ENCODE results near the gene DTX4. TPM values are rescaled to one million over a fixed set of nuclear protein-coding genes. Genes with fewer than 3 reads are reported as not detected.

Gene DTX4
- total RNA-seq, 1 experiment from 2014 or later = 26.3 TPM

- H3K9me3 ChIP-seq (replicated peaks) = no peaks in the 10 kb centered on the region
- no peak overlapping the region for H3K4me3 ChIP-seq
- 0 out of 2 replicates have a peak, but pooled peaks cover 3% of the 10 kb centered on the region for H3K36me3 ChIP-seq
- no peak for DNase-seq
- 0 out of 2 replicates have a peak, but pooled peaks cover 3% of the 10 kb centered on the region for H3K4me1 ChIP-seq
- H3K27me3 ChIP-seq = no peaks in the 10 kb centered on the region
- no peak overlapping the region for H3K27ac ChIP-seq
Observed at GRCh38 chr11:59152312-59152951, 19.5 kb upstream of the DTX4 start.

- no peaks in the 10 kb centered on the region for H3K9me3 ChIP-seq (replicated peaks)
- no peak for DNase-seq
- H3K36me3 ChIP-seq = no peaks in the 10 kb centered on the region
- no peaks in the 10 kb centered on the region for H3K27me3 ChIP-seq
- H3K4me3 ChIP-seq = no peak overlapping the region
- H3K27ac ChIP-seq = no peak overlapping the region
- H3K4me1 ChIP-seq = 0 out of 2 replicates have a peak, but pooled peaks cover 3% of the 10 kb centered on the region
Observed at GRCh38 chr11:59154610-59155009, 17.3 kb upstream of the DTX4 start.

GRCh38 chr11:59157433-59157832 is 14.5 kb upstream of the DTX4 start:
- H3K4me3 ChIP-seq = no peak overlapping the region
- H3K27ac ChIP-seq = no peak overlapping the region
- no peaks in the 10 kb centered on the region for H3K36me3 ChIP-seq
- no peak for DNase-seq
- H3K27me3 ChIP-seq = no peaks in the 10 kb centered on the region
- no peaks in the 10 kb centered on the region for H3K9me3 ChIP-seq (replicated peaks)
- 0 out of 2 replicates have a peak, but pooled peaks cover 3% of the 10 kb centered on the region for H3K4me1 ChIP-seq

- H3K27ac ChIP-seq = no peak overlapping the region
- no peaks in the 10 kb centered on the region for H3K27me3 ChIP-seq
- H3K36me3 ChIP-seq = no peaks in the 10 kb centered on the region
- H3K4me3 ChIP-seq = no peak overlapping the region
- H3K9me3 ChIP-seq (replicated peaks) = no peaks in the 10 kb centered on the region
- 0 out of 2 replicates have a peak, but pooled peaks cover 3% of the 10 kb centered on the region for H3K4me1 ChIP-seq
- DNase-seq = peak; percentile 26 to 75
Observed at GRCh38 chr11:59158206-59159068, 13.5 kb upstream of the DTX4 start.

GRCh38 chr11:59164028-59164427 is 7.9 kb upstream of the DTX4 start:
- Histone ChIP-seq H3K4me1 (no peaks in the 10 kb centered on the region), H3K36me3 (no peaks in the 10 kb centered on the region), H3K27ac (no peak overlapping the region), H3K4me3 (no peak overlapping the region), H3K9me3 (replicated peaks) (no peaks in the 10 kb centered on the region), H3K27me3 (no peaks in the 10 kb centered on the region)
- no peak for DNase-seq

- H3K27me3 ChIP-seq = no peaks in the 10 kb centered on the region
- H3K27ac ChIP-seq = peak overlapping the region; percentile 99
- DNase-seq = peak in 1 of 2 experiments; percentile 32
- peaks cover 4% of the 10 kb centered on the region; the same call in 1 of the 2 replicates for H3K36me3 ChIP-seq
- peak overlapping the region; percentile 74 for H3K4me3 ChIP-seq
- H3K4me1 ChIP-seq = peaks cover 18% of the 10 kb centered on the region
- H3K9me3 ChIP-seq (replicated peaks) = no peaks in the 10 kb centered on the region
Observed at GRCh38 chr11:59172345-59173079, 580 bp downstream of the DTX4 start.

- Histone ChIP-seq H3K9me3 (replicated peaks) (no peaks in the 10 kb centered on the region), H3K27me3 (no peaks in the 10 kb centered on the region), H3K36me3 (peaks cover 11% of the 10 kb centered on the region; the same call in 1 of the 2 replicates), H3K27ac (peak overlapping the region; percentile 99), H3K4me3 (peak overlapping the region; percentile 74), H3K4me1 (peaks cover 18% of the 10 kb centered on the region)
- DNase-seq = peak; percentile 52 to 63
Observed at GRCh38 chr11:59173080-59173963, 1.4 kb downstream of the DTX4 start.

GRCh38 chr11:59173964-59174663 is 2.2 kb downstream of the DTX4 start:
- 0 out of 2 replicates have a peak, but pooled peaks cover 4% of the 10 kb centered on the region for H3K9me3 ChIP-seq (replicated peaks)
- H3K27me3 ChIP-seq = no peaks in the 10 kb centered on the region
- peaks cover 19% of the 10 kb centered on the region; the same call in 1 of the 2 replicates for H3K36me3 ChIP-seq
- H3K27ac ChIP-seq = peak overlapping the region; percentile 99
- H3K4me3 ChIP-seq = peak overlapping the region; percentile 74
- DNase-seq = peak; percentile 85 to 93
- peaks cover 18% of the 10 kb centered on the region for H3K4me1 ChIP-seq

GRCh38 chr11:59174664-59175033 is 2.7 kb downstream of the DTX4 start:
- H3K36me3 ChIP-seq = peaks cover 22% of the 10 kb centered on the region; the same call in 1 of the 2 replicates
- no peaks in the 10 kb centered on the region for H3K27me3 ChIP-seq
- peaks cover 18% of the 10 kb centered on the region for H3K4me1 ChIP-seq
- H3K4me3 ChIP-seq = peak overlapping the region; percentile 74
- 0 out of 2 replicates have a peak, but pooled peaks cover 4% of the 10 kb centered on the region for H3K9me3 ChIP-seq (replicated peaks)
- peak; percentile 20 to 53 for DNase-seq
- H3K27ac ChIP-seq = peak overlapping the region; percentile 99

GRCh38 chr11:59175091-59175501 is 3.2 kb downstream of the DTX4 start:
- DNase-seq = peak; percentile 43 to 51
- H3K36me3 ChIP-seq = peaks cover 22% of the 10 kb centered on the region; the same call in 1 of the 2 replicates
- peaks cover 18% of the 10 kb centered on the region for H3K4me1 ChIP-seq
- no peaks in the 10 kb centered on the region for H3K27me3 ChIP-seq
- peak overlapping the region; percentile 74; the same call in 1 of the 2 replicates for H3K4me3 ChIP-seq
- H3K9me3 ChIP-seq (replicated peaks) = 0 out of 2 replicates have a peak, but pooled peaks cover 4% of the 10 kb centered on the region
- peak overlapping the region; percentile 99 for H3K27ac ChIP-seq

GRCh38 chr11:59176330-59176729 is 4.4 kb downstream of the DTX4 start:
- DNase-seq = no peak
- Histone ChIP-seq H3K27me3 (no peaks in the 10 kb centered on the region), H3K4me3 (no peak overlapping the region), H3K36me3 (peaks cover 26% of the 10 kb centered on the region; the same call in 1 of the 2 replicates), H3K9me3 (replicated peaks) (0 out of 2 replicates have a peak, but pooled peaks cover 4% of the 10 kb centered on the region), H3K4me1 (peaks cover 18% of the 10 kb centered on the region), H3K27ac (no peak overlapping the region)

- no peak for DNase-seq
- peaks cover 42% of the 10 kb centered on the region for H3K36me3 ChIP-seq
Observed at GRCh38 chr11:59178402-59178801, 6.5 kb downstream of the DTX4 start.

GRCh38 chr11:59179121-59179520 is 7.2 kb downstream of the DTX4 start:
- Histone ChIP-seq H3K27ac (no peak overlapping the region), H3K36me3 (peaks cover 49% of the 10 kb centered on the region), H3K9me3 (replicated peaks) (0 out of 2 replicates have a peak, but pooled peaks cover 4% of the 10 kb centered on the region), H3K4me3 (no peak overlapping the region), H3K4me1 (peaks cover 18% of the 10 kb centered on the region), H3K27me3 (no peaks in the 10 kb centered on the region)
- no peak for DNase-seq

More at GRCh38 chr11:59178402-59178801, 6.5 kb downstream of the DTX4 start:
- no peaks in the 10 kb centered on the region for H3K27me3 ChIP-seq
- 0 out of 2 replicates have a peak, but pooled peaks cover 4% of the 10 kb centered on the region for H3K9me3 ChIP-seq (replicated peaks)
- peaks cover 18% of the 10 kb centered on the region for H3K4me1 ChIP-seq
- H3K4me3 ChIP-seq = no peak overlapping the region
- H3K27ac ChIP-seq = no peak overlapping the region
